Activated effector memory CD4-positive, alpha-beta T cell treated with anti-CD3 and anti-CD28 coated beads, Interleukin-2, amount 50 U/mL, for 16 hours (primary cell): ENCODE measurements around the gene TRAPPC10.
"Not testable (repeated sequence)": the region's sequence is repeated elsewhere in the genome, so short reads cannot be mapped to it uniquely, and the experiment has no call there.

Source experiments
- DNase-seq: peaks from one replicate; pipeline ENCODE4 v3.0.0-alpha.2; 2020

Gene TRAPPC10

GRCh38 chr21:44155231-44155993 is 143.3 kb downstream of the TRAPPC10 start:
- not testable (repeated sequence) for DNase-seq

- DNase-seq, result not testable (repeated sequence)
Observed at GRCh38 chr21:44155994-44156380, 143.9 kb downstream of the TRAPPC10 start.
